Measurements from ENCODE around the gene ITM2C.

ITM2C gene

DNA sequence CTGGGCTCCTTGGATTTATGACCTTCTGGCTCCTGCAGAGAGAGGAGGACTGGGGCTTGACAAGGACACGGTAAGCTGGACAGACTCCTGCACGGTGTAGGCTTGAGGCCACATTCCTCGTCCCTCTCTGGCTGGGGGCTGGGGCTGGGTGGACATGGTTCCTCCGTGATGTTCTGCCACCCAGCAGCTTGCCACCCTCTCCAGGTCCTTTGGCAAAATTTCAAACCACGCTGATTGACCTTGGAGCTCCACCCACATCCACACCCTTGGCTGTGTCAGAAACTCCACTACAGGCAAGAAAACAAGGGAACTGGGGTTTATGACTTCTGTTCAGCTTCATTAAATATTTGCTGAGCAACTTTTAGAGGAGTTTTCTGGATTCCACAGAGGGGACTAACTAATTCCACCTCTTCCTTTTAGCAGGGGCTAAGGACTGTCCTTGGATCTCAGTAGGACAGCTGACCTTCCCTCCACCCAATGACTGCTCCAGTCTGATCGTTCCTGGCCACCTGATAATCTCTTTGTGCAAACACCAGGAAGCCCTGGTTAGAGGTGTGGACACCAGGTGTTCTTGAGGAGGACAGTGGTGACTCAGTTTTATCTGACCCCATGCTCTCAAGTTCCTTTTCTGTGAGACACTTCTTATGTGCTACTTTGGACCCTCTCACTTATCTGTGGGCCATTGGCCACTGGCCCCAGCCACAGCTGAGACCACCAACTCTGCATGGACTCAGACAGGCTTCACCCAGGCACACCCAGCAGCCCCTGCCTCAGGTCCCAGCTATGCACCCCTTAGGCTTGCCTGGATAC, 31.0 kb downstream of the ITM2C start:
- DNase-seq, result no peak

DNA sequence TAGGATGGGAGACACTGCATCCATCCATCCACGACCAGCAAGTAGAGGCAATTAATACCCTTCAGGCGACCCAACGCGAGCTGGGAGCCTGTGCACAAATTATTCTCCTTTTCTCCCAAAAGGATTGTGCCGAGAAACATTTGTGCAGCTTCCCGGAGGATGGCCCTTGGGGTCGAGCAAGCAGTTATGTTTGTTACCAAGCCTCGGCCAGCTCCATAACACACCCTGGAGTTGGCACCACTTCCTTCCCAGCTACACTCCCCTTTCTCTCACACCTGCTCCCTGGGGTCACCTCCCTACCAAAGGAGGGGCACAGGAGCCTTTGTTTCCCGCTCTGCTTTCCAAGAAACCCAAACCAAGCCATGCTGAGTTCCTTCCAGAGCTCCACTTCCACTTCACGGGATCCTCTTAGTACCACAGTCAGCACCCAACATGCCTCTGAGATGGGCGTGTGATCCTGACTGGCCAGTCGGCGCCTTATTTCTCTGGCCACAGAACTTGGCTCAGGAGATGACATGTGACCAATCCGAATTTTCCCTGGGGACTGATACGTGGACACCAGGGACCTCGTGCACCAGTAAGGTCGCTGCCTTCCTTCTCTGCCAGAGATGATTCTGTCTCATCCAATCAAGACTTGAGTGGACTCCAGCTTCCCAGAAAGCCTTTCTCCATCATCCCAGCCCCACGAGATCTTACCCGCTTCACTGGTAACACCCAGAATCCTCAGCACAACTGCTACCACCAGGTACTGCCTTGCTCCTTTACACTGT, 31.8 kb downstream of the ITM2C start:
- DNase-seq, result no peak

DNA sequence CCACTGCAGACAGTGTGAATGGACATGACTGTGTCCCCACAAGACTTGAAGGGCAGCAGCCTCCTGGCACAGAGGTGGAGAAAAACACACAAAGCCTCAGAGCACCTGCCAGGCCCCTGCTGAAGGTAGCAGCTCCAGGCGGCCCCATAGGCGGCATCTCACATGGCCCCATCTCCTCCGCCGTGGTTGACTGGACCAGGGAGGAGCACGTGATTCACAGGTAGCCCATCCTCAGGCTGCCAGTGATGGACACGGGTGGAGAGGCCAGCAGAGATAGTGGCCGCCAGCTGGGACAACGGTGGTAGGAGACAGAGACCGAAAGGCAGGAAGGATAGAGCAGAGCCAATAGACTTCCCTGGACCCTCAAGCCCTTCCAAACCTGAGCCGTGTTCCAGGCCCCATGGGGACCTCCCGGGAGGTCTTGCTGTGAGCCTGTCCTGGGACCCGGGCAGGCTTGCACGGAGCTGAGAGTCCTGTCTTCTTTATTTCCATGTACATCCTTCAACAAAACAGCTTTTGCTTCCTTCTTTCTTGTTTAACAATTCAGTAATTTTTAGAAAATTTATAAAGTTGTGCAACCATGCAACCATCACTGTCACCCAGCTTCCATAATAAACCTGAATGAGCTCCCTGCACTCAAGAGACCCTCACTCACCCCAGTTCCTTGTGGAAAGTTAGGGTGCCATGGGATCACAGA, 33.4 kb downstream of the ITM2C start:
- no peak for DNase-seq

DNA sequence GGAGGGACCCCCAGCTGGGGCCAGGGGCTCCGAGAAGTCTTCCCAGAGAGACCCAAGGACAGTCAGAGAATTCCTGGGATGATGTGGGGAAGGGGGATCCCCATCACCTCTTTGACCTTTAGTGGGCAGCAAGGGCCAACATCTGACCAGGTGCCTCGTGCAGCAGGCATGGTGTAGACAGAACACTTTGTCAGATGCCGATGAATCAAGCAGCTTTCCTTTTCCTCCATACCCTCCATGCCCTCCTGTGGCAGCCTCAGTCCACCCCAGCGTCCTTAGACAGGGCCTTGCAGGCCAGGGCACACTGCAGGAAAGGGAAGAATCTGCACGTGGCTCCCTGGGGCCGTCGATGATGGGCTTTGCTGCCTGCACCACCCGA, 34.0 kb downstream of the ITM2C start:
- DNase-seq, result no peak

DNA sequence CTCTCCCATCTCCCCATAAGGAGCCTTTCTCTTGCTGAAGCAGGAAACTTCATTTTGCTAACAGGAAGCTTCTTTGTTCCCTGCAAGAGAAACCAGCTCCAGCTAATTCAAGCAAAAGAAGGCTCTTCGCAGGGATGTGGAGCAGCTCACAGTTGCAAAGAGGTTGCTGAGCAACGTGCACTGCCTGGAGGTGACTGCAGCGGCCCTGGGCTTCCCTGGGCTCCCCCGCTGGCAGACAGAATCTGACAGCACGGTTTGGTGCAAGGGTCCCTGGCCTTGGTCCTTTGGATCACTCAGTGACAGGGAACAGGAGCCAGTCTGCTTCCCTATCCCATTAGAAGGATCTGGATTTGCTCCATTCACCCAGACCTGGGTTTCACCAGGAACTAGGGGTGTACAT, 34.5 kb downstream of the ITM2C start:
- DNase-seq, result no peak

DNA sequence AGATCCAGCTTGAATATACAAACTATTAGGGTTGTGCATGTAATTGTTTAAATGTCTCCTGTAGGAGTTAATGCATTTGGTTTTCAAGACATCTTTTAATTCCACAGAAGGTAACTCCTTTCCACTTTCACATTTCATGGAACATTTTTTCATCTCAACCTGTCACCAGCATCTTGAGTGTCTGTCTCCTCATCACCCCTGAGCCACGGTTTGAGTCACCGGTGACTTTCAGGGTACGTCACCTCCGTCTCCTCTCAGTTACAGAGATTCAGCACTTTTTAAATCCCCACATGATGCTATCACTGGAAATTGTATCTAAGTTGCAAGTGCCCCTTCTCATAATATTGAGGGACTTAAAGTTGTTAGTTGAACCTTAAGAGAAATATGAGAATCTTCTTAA, 35.0 kb downstream of the ITM2C start:
- DNase-seq, result no peak

DNA sequence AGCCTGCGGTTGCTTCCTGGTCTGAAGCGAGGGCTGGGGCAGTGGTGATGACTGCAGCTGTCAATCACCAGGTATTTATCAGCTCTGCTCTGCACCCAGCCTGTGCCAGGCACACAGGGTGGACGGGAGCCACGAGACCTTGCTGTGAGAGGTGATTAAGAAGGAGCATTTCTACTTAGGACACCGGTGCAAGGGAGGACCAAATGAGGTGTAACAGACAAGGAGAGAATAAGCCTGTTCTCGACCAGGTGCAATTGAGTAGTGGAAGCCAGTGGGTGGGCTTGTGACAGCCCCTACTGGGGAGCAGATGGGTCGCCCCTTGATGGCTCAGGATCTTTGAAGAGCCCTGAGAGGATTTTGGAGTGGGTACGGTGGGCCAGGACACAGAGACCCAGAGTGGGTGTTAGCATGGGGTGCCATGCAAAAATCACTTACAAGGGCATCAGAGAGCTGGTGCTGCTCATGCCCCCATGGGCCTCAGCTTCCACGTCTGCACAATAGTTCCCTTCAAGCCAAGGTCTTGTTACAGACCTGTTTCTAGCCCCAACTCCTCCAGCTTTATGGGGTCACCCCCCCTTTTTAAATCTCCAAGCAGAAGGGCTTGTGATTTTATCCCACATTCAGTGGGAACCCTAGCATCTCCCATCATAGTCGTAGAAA, 35.7 kb downstream of the ITM2C start:
- no peak for DNase-seq

DNA sequence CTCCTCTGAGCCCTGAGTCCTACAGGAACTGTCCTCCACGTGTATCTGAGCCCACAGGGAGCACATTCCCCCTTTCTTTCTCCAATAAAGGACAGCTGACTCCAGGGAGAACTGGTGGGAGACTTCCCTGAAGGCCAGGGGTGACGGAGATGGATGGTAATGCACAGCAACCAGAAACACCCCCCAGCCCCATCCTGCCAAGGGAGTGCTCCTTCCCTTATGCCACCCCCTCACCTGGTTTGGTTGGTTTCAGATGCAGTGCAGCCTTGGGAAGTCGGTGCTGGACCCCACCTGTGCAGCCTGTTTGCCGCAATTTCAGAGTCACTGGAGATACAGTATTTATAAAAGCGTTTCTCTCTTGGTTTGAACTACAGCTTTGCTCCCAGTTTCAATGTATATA, 36.3 kb downstream of the ITM2C start:
- DNase-seq, result no peak

DNA sequence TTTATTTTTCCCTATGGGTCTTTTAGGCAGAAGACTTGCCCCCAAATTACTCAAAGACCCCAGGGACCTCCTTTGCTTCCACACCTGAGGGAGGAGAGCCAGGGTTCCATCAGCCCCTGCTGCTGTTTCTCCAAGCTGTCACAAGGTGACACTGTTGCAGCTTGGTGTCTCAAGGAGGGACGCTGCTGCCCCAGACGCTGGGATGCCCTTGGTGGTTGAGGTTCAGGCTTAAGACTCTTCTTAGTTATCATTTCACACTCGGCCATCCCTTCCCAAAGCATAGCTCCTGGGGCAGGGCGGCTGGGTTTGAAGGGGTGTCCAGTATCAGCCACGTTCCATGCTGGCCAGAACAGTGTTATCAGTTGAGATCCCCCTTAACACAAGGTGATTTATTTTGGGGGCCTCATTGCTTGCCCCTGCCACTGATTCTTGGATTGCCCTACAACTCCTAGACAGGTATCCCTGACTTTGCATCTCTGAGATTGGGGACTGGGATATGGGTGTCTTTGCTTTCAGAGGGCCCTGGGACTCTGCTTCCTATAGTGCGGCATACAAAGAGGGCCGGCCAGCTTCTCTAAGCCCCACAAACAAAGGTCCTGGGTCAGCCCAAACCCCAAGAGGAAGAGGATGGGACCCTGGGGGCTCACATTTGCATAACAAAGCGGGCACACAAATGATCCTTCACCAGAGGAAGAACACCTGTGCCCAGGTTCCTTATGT, 37.6 kb downstream of the ITM2C start:
- DNase-seq, result no peak

DNA sequence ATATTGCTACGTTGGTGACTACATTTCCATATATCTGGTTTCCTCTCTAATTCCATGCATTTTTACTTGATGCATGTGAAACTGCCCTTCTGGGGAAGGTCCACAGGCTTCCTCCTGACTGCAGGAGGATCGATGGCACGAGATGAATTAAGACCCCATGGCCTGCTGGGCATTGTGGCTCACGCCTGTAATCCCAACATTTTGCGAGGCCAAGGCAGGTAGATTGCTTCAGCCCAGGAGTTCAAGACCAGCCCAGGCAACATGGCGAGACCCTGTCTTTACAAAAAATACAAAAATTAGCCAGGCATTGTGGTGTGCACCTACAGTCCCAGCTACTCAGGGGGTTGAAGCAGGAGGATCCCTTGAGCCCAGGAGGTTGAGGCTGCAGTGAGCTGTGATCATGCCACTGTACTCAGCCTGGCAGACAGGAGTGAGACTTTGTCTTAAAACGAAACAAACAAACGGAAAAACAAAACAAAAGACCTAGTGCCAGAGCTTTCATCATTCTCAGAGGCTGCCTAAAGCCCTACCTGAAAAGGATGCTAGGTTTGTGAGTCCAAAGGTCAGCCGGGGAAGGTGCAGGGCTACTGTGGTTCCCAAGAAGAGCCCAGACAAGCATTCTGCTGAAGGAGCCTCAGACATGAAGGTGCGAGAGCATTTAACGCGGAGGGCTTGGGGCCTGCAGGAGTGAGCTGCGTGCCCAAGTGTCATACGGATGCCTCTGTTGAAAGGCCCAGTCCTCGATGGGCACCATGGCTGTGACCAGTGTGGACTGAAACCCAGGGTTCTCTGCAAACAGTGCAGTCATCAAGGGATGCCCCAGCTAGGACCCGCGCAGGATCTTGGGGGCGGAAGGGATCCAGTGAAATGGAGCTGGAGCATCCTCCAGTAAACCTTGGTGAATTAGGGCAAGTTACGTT, 38.7 kb downstream of the ITM2C start:
- no peak for DNase-seq

DNA sequence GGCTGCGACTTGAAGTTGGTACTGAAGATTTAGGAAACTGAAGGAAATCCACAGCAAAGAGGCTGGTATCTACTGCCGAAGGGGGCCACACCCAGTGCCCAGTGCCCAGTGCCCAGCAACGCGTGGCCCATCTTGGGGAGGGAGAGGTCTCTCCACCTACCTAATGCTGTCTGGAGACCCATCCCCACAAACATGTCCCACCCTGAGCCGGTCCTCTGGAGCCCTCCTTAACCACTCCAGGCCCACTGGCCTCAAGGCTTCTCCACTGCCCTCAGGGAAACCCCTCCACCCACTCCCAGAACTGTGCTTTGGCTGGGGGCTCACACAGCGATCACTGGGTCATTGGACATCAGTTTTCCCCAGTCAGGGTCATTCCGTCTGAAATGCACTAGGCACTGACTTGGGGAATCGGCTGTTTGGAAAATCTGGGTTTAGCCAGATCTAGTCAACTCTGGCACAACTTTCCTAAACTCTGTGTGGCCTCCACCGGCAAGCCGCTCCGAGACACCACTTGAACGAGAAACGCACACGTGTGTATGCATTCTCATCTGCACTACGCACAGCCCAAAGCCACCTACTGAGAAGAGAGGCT, 40.2 kb downstream of the ITM2C start:
- no peak for DNase-seq

DNA sequence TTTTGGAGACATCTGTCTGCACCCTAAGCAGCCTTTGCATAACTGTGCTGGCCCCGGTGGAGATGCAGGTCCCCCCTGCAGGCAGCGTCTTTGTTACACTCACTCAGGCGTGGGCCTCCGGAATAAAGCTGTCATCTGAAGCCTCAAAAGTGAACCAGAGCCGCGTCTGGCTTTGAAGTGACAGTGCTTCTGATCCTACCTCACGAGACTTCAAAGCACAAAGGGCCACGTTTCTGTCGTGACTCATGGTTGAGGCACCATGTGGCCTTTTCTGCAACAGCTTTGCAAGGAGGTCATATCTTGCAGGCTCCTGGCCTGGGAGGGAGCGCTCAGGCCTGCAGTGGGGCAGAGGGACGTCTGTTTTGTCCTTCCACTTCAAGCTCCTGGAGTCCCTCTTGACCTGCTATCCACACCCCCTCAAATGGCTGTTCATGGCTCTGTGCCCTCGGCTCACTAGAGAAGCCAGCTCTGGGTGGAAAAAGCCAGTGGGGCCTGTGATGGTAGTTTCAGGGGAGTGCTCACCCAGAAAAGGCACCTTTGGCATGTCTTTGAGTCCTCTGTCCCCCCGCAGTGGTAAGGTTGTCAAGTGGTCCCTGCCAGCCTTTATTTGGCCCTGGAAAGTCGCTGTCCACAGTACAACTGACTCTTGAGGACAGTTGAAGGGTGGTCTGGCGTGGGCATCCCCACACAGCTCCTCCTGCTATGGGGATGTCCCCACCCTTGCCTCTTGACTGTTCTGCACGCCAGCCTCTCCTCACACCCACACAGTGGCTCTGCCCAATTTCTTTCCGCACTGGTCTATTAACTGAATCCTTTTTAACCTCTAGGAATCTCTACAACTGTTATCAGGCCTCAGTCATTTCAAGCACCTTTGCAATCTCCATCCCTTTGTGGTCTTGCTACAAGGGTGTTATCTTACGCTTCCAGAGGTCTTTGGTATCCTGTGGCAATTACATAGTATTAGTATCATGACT, 41.0 kb downstream of the ITM2C start:
- no peak for DNase-seq

DNA sequence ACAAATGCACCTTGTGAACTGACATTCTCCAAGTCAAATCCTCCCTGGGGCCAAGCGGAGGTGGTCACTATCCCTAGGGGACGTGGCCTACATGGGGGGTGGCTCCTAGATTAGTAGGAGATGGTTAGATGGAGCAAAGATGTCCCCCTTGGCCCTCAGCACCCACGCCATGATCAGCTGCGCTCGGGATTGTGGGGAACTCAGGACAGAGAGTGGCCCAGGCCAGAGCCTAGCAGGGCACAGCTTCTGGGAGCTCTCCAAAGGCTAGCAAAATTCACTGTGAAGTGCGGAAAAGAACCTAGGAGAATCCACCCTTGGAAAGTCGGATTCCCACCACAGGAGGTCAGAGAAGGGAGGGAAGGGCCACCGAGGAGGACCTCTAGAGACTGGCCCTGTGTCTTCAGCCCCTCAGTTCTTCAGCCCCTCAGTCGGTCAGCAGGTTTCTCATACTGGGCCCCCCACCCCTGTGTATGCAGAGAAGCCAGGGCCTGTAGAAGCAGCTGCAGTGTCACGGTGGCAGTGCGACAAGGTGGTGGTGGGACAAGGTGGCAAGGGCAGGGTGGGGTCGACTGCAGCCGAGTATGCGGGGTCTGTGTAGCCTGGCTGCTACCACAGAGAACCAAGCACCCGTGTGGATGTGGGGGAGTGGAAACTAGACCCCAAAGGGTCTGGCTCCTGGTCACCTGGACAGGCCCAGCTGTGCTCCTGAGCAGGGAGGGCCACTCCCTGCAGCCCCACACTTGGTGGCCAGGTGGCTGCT, 41.9 kb downstream of the ITM2C start:
- no peak for DNase-seq

DNA sequence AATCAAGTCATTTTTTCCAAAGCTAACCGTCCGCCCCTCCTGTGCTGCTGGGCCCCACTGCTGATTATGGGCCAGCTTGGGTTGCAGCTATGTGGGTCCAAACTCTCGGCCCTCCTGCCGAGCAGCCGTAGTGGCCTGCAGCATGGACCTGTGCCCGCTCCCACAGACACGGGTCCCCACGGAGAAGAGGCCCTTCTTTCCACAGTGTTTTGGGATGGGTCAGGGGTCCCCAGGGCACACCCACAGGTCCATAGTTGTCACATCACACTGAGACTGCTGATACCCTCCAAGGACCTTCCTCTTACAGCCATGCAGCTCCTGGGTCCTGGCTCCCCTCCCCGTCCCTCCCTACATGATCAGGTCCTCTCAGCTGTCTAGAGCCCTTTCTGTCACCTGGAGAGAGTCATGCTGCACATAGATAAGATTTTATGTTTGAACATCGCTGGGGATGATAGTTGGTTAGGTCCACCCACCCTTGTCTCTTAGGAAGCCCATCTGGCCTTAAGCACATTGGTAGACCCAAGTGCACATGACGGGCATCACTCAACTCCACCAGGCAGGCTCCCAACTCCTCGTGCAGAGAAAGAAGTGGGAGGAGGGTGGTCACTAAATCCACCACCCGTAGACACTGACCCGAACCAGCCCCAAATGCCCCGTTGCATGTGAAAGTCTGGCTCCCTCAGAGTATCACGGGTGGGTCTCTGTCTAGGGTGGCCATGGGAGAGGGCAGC, 42.8 kb downstream of the ITM2C start:
- no peak for DNase-seq

DNA sequence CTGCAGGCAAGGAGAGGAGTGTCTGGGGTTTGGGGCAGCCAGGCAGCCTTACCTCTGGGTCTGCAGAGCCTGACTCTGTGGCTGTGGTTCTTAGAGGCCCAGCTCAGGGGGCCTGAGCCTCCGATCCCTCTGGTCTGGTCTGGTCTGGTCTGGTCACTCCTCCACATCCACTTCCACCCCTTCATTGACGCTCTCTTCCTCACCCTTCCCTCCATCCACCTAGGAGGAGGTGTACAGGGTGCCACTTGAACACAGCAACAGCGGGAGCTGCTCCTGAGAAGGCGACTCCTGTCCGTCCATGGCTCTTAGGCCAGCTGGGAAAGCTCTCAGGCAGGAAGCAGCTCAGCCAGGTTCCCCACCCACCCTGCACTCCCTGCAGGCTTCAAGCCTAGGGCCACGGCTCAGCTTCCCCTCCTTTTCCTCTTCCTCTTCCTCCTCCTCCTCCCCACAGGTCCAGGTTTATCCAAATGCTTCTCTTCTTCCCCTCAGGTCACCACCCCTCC, 43.4 kb downstream of the ITM2C start:
- no peak for DNase-seq

DNA sequence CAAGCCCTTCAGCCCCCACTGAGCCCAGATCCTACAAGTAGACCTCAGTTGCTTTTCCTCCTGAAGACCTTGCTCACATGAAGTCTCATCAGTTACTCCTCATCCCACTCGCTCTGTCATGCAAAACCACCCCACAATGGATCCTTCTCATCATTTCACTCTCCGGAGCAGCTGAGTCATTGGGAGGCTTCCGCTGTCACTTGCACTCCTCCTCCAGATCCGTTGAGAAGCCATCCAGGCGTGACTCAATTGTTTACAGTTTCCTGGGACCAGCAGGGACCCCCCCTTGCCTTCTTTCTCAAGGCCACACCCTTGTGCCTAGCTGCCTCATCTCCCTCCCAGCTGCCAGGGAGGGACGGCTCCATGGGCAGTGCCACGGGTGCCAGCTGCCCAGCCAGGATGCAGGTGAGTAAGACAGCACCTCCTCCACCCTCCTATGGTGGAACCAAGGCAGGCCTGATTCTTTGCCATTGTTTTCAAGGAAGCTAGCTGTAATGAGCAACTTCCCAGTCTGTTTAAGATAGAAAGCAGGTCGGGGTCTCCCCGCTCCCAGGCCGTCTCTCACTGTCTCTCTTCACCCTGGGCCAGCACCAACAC, 44.0 kb downstream of the ITM2C start:
- no peak for DNase-seq

DNA sequence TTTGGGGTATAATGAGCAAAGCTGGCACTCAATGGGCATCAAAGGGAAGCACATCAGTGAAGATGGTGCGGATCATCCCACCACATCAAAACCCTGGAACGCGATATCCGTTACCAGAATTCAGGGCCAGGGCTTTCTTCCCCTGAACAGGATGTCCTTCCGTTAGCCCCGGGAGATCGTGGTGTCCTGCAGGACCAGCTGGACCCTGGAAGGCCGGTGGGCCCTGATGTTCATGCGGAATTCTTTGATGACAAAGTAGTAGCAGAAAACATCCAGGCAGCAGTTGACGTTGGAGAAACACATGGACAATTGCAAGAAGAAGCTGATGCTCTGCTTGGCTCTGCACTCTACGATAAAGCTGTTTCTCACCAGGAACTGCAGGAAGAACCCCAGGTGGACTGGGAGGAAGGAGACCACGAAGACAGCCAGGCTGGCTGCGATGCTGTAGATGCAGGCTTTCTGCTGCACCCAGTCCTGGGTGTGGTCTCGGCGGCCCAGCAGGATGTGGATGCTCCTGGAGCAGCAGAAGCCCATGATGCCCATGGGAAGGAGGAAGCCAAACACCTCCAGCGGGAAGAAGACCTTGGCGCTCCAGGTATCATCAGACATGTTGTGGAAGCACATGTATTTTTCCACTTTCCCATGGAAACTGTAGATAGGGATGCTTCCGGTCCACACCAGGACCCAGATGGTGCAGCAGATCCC, 45.3 kb downstream of the ITM2C start:
- DNase-seq, result no peak

All from SHP77 treated with DMSO at 0.1 percent for 48 hours (cell line).